ENCODE results near the gene ANKRD34A. TPM values are rescaled to one million over a fixed set of nuclear protein-coding genes. Genes with fewer than 3 reads are reported as not detected.

ANKRD34A gene
- total and polyA plus RNA-seq, 2 of the 13 experiments (the other 11 are each of a cell fraction or from before 2014, with no cell fraction given), result 0.05 to 0.07 TPM

DNA sequence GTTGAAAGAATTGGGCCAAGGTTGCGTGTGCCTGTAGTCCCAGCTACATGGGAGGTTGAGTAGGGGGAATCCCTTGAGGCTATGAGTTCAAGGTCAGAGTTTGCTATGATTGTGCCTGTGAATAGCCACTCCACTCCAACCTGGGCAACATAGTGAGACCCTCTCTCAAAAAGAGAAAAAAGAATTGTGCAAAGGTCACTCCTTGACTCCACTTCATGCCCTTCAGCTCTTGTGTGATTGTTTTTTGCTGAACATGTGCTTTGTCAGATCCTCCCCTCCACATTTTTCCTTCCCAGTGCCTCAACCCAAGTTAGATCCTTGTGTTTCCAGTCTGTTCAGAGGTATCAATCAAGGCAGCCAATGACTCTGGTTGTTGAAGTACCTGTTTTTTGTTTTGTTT, 23.6 kb upstream of the ANKRD34A start:
- Histone ChIP-seq H4K20me1 (ENCODE audit: insufficient read depth, low read length) (peaks cover 16% of the 10 kb centered on the region; the same call in 1 of the 2 replicates), H3K9ac (ENCODE audit: insufficient read depth, low read depth, low read length) (no peak overlapping the region), H3K4me1 (ENCODE audit: insufficient read depth, low read length) (peaks cover 76% of the 10 kb centered on the region), H3K36me3 (replicated peaks in 1 of 2; ENCODE audit: control insufficient read depth in 1 of 2, insufficient read depth in 2 of 2, low read length in 2 of 2) (no peaks in the 10 kb centered on the region), H3K4me2 (ENCODE audit: low read depth, low read length) (no peak overlapping the region), H3K27me3 (ENCODE audit: control insufficient read depth in 1 of 2, insufficient read depth in 2 of 2, low read length in 2 of 2) (no peaks in the 10 kb centered on the region), H2AFZ (ENCODE audit: low read length) (no peak overlapping the region), H3K27ac (ENCODE audit: extremely low read length, insufficient read depth, low read length) (no peak overlapping the region), H3K79me2 (ENCODE audit: insufficient read depth, low read length) (no peaks in the 10 kb centered on the region), H3K9me3 (ENCODE audit: low read length) (no peaks in the 10 kb centered on the region), H3K4me3 (replicated peaks in 1 of 3; ENCODE audit: insufficient read depth in 1 of 3, low read depth in 2 of 3, low read length in 3 of 3) (no peak overlapping the region)
- no TSS peak for BruUV-seq (replicated peaks)
- ChIA-PET CTCF (ENCODE audit: low intra/inter-chr PET ratio, low total read pairs) (no interaction called here), POLR2A (no interaction called here)
- in situ Hi-C loops (cut with HindIII; ENCODE audit: extremely low pct_ligation_motif_present, low pct_unique_long_range_greater_than_20kb) (no loop called here), intact Hi-C loops (cut with micrococcal nuclease; ENCODE audit: unreplicated experiment) (no loop called here)
- DNase-seq (ENCODE audit: low spot score) (no peak), ATAC-seq (no peak), FAIRE-seq (no peak)
- TF ChIP-seq, protein P1, sequence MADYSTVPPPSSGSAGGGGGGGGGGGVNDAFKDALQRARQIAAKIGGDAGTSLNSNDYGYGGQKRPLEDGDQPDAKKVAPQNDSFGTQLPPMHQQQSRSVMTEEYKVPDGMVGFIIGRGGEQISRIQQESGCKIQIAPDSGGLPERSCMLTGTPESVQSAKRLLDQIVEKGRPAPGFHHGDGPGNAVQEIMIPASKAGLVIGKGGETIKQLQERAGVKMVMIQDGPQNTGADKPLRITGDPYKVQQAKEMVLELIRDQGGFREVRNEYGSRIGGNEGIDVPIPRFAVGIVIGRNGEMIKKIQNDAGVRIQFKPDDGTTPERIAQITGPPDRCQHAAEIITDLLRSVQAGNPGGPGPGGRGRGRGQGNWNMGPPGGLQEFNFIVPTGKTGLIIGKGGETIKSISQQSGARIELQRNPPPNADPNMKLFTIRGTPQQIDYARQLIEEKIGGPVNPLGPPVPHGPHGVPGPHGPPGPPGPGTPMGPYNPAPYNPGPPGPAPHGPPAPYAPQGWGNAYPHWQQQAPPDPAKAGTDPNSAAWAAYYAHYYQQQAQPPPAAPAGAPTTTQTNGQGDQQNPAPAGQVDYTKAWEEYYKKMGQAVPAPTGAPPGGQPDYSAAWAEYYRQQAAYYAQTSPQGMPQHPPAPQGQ (CRISPR knock-in tag; IDR thresholded peaks at IDR 0.05; ENCODE audit: borderline replicate concordance), result no peak
- TF ChIP-seq ZFP90 (CRISPR knock-in tag; IDR thresholded peaks at IDR 0.05; ENCODE audit: borderline replicate concordance) (0 out of 2 replicates have a peak, but pooled peaks have one; percentile 53), SOX5 (CRISPR knock-in tag; IDR thresholded peaks at IDR 0.05; ENCODE audit: borderline replicate concordance) (no peak), RARA (CRISPR knock-in tag; IDR thresholded peaks at IDR 0.05) (0 out of 2 replicates have a peak, but pooled peaks have one; percentile 32), ZNF350 (CRISPR knock-in tag; IDR thresholded peaks at IDR 0.05; ENCODE audit: borderline replicate concordance, low read depth) (no peak), HNF4A (CRISPR knock-in tag; IDR thresholded peaks at IDR 0.05) (0 out of 2 replicates have a peak, but pooled peaks have one; percentile 5), KAT7 (CRISPR knock-in tag; IDR thresholded peaks at IDR 0.05; ENCODE audit: borderline replicate concordance) (no peak), ZNF121 (CRISPR knock-in tag; IDR thresholded peaks at IDR 0.05) (peak; percentile 95), ZMYM3 (CRISPR knock-in tag; IDR thresholded peaks at IDR 0.05) (peak; percentile 26; the same call in 1 of the 2 replicates), MYC (CRISPR knock-in tag; IDR thresholded peaks at IDR 0.05; ENCODE audit: borderline replicate concordance) (no peak), ZNF607 (CRISPR knock-in tag; IDR thresholded peaks at IDR 0.05; ENCODE audit: borderline replicate concordance) (no peak), ISX (CRISPR knock-in tag; conservative IDR thresholded peaks at IDR 0.05) (no peak)
- TF ChIP-seq, protein P2, sequence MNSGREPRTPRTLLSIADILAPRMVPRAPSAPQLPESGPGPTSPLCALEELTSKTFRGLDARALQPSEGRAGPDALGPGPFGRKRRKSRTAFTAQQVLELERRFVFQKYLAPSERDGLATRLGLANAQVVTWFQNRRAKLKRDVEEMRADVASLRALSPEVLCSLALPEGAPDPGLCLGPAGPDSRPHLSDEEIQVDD (CRISPR knock-in tag; IDR thresholded peaks at IDR 0.05; ENCODE audit: borderline replicate concordance), result no peak
- TF ChIP-seq, protein P3, sequence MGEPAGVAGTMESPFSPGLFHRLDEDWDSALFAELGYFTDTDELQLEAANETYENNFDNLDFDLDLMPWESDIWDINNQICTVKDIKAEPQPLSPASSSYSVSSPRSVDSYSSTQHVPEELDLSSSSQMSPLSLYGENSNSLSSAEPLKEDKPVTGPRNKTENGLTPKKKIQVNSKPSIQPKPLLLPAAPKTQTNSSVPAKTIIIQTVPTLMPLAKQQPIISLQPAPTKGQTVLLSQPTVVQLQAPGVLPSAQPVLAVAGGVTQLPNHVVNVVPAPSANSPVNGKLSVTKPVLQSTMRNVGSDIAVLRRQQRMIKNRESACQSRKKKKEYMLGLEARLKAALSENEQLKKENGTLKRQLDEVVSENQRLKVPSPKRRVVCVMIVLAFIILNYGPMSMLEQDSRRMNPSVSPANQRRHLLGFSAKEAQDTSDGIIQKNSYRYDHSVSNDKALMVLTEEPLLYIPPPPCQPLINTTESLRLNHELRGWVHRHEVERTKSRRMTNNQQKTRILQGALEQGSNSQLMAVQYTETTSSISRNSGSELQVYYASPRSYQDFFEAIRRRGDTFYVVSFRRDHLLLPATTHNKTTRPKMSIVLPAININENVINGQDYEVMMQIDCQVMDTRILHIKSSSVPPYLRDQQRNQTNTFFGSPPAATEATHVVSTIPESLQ (CRISPR knock-in tag; conservative IDR thresholded peaks at IDR 0.05), result no peak
- TF ChIP-seq, protein P4, sequence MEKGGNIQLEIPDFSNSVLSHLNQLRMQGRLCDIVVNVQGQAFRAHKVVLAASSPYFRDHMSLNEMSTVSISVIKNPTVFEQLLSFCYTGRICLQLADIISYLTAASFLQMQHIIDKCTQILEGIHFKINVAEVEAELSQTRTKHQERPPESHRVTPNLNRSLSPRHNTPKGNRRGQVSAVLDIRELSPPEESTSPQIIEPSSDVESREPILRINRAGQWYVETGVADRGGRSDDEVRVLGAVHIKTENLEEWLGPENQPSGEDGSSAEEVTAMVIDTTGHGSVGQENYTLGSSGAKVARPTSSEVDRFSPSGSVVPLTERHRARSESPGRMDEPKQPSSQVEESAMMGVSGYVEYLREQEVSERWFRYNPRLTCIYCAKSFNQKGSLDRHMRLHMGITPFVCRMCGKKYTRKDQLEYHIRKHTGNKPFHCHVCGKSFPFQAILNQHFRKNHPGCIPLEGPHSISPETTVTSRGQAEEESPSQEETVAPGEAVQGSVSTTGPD (CRISPR knock-in tag; IDR thresholded peaks at IDR 0.05), result no peak
- TF ChIP-seq, protein P5, sequence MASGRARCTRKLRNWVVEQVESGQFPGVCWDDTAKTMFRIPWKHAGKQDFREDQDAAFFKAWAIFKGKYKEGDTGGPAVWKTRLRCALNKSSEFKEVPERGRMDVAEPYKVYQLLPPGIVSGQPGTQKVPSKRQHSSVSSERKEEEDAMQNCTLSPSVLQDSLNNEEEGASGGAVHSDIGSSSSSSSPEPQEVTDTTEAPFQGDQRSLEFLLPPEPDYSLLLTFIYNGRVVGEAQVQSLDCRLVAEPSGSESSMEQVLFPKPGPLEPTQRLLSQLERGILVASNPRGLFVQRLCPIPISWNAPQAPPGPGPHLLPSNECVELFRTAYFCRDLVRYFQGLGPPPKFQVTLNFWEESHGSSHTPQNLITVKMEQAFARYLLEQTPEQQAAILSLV (CRISPR knock-in tag; IDR thresholded peaks at IDR 0.05; ENCODE audit: borderline replicate concordance), result no peak
- WGBS (ENCODE audit: low lambda C conversion rate), result 44% methylated on average over 1 of the region's 1 CpG
